WTC11 (cell line): ENCODE data around the gene POLR2A. TPM values are rescaled to one million over a fixed set of nuclear protein-coding genes. Genes with fewer than 3 reads are reported as not detected.

Experiments used
- ATAC-seq: fragments of 200-7000 bp; cut with Tn5 transposase; 2 replicates; pipeline ENCODE4 v1.10.0; 2021; ENCODE audit warnings: mild to moderate bottlenecking, moderate library complexity
- CTCF ChIA-PET: fragments of 300-600 bp; sonication (Branson Sonifier 250); formaldehyde crosslinking; loops from one replicate; lab custom pipeline; 2021; ENCODE audit warnings: antibody characterized with exemption; lab: Charles Lee
- POLR2A ChIA-PET: fragments of 350-600 bp; sonication (Branson Sonifier 250); formaldehyde crosslinking; loops from one replicate; lab custom pipeline; 2021; ENCODE audit warnings: antibody characterized with exemption; lab: Charles Lee
- DNase-seq: peaks from one replicate; pipeline ENCODE4 v3.0.0; 2021; ENCODE audit warnings: low spot score
- H3K27ac Mint-ChIP-seq: 2 replicates; pipeline ENCODE4 v1.8.0; 2021; ENCODE audit warnings: mixed read lengths
- H3K27me3 Mint-ChIP-seq: 2 replicates; pipeline ENCODE4 v1.8.0; 2021; ENCODE audit warnings: low read depth, mild to moderate bottlenecking, moderate library complexity, mixed read lengths
- H3K36me3 Mint-ChIP-seq: 2 replicates; pipeline ENCODE4 v1.8.0; 2021; ENCODE audit warnings: mixed read lengths
- H3K4me1 Mint-ChIP-seq: 2 replicates; pipeline ENCODE4 v1.8.0; 2022; ENCODE audit warnings: mixed read lengths
- H3K4me3 Mint-ChIP-seq: 2 replicates; pipeline ENCODE4 v1.8.0; 2021; ENCODE audit warnings: mild to moderate bottlenecking, moderate library complexity, mixed read lengths
- H3K9me3 Mint-ChIP-seq: 2 replicates; pipeline ENCODE4 v1.8.0; 2021; ENCODE audit warnings: mixed read lengths
- CBFB ChIP-seq: sonication (generic); formaldehyde crosslinking; IDR thresholded peaks from 2 replicates; pipeline ENCODE4 v1.8.1; 2022; ENCODE audit warnings: mild to moderate bottlenecking, low read depth, missing genetic modification reagents
- ELF4 ChIP-seq: sonication (generic); formaldehyde crosslinking; IDR thresholded peaks from 2 replicates; pipeline ENCODE4 v1.8.1; 2022; ENCODE audit warnings: low read depth, mild to moderate bottlenecking, moderate library complexity, missing genetic modification reagents
- FOXJ3 ChIP-seq: sonication (generic); formaldehyde crosslinking; IDR thresholded peaks from 2 replicates; pipeline ENCODE4 v1.9.0; 2021; ENCODE audit warnings: missing genetic modification reagents, mild to moderate bottlenecking, borderline replicate concordance
- FOXP1 ChIP-seq: sonication (generic); formaldehyde crosslinking; IDR thresholded peaks from 2 replicates; pipeline ENCODE4 v1.8.0; 2022; ENCODE audit warnings: missing genetic modification reagents, mild to moderate bottlenecking, moderate library complexity, borderline replicate concordance
- GRHL2 ChIP-seq: fragments of 250-450 bp; sonication (Bioruptor Pico); IDR thresholded peaks from 2 replicates; pipeline ENCODE4 v1.8.0; 2022; ENCODE audit warnings: mild to moderate bottlenecking, moderate library complexity; ENCODE audit not compliant: insufficient replicate concordance, severe bottlenecking
- IRF2 ChIP-seq: sonication (generic); formaldehyde crosslinking; IDR thresholded peaks from 2 replicates; pipeline ENCODE4 v1.8.0; 2022; ENCODE audit warnings: low read depth, missing genetic modification reagents, borderline replicate concordance
- NFE2L1 ChIP-seq: sonication (generic); formaldehyde crosslinking; IDR thresholded peaks from 2 replicates; pipeline ENCODE4 v1.8.1; 2023; ENCODE audit warnings: missing genetic modification reagents
- SMAD3 ChIP-seq: sonication (generic); formaldehyde crosslinking; IDR thresholded peaks from 2 replicates; pipeline ENCODE4 v1.8.0; 2022; ENCODE audit warnings: missing genetic modification reagents, mild to moderate bottlenecking, borderline replicate concordance
- SP1 ChIP-seq: sonication (generic); formaldehyde crosslinking; conservative IDR thresholded peaks from 2 replicates; pipeline ENCODE4 v1.8.1; 2022; ENCODE audit warnings: missing genetic modification reagents
- TEAD4 ChIP-seq: sonication (generic); formaldehyde crosslinking; IDR thresholded peaks from 2 replicates; pipeline ENCODE4 v1.8.0; 2022; ENCODE audit warnings: mild to moderate bottlenecking, missing genetic modification reagents
- ZNF138 ChIP-seq: sonication (generic); formaldehyde crosslinking; conservative IDR thresholded peaks from 2 replicates; pipeline ENCODE4 v1.8.1; 2022; ENCODE audit warnings: mild to moderate bottlenecking, moderate library complexity, missing genetic modification reagents
- ZNF317 ChIP-seq: sonication (generic); formaldehyde crosslinking; IDR thresholded peaks from 2 replicates; pipeline ENCODE4 v1.8.1; 2023; ENCODE audit warnings: low read depth, mild to moderate bottlenecking, moderate library complexity, missing genetic modification reagents, borderline replicate concordance
- ZNF423 ChIP-seq: fragments of 250-450 bp; sonication (Bioruptor Pico); IDR thresholded peaks from 2 replicates; pipeline ENCODE4 v2.1.2; 2022; ENCODE audit warnings: mild to moderate bottlenecking, moderate library complexity
- total RNA-seq: library from RNA; stranded (reverse); gene quantifications from 3 replicates; pipeline ENCODE4 v1.2.3, GENCODE V29; 2021
- TF ChIP-seq, protein P1 (sequence below): sonication (generic); formaldehyde crosslinking; IDR thresholded peaks from 2 replicates; pipeline ENCODE4 v1.8.0; 2022; ENCODE audit warnings: mild to moderate bottlenecking, missing genetic modification reagents
- TF ChIP-seq, protein P2 (sequence below): sonication (generic); formaldehyde crosslinking; IDR thresholded peaks from 2 replicates; pipeline ENCODE4 v1.8.0; 2022; ENCODE audit warnings: mild to moderate bottlenecking, missing genetic modification reagents
- TF ChIP-seq, protein P3 (sequence below): sonication (generic); formaldehyde crosslinking; IDR thresholded peaks from 2 replicates; pipeline ENCODE4 v1.8.0; 2023; ENCODE audit warnings: mild to moderate bottlenecking, missing genetic modification reagents
- TF ChIP-seq, protein P4 (sequence below): sonication (generic); formaldehyde crosslinking; IDR thresholded peaks from 2 replicates; pipeline ENCODE4 v1.8.0; 2022; ENCODE audit warnings: mild to moderate bottlenecking, missing genetic modification reagents

POLR2A gene
- total RNA-seq, 1 experiment from 2014 or later: 170 TPM

GRCh38 chr17:7528842-7529241 lies 44.7 kb downstream of the POLR2A start:
- POLR2A ChIA-PET: no interaction called here
- Mint-ChIP-seq H3K27me3 (peaks cover 29% of the 10 kb centered on the region), H3K36me3 (peaks cover 26% of the 10 kb centered on the region), H3K4me3 (no peak overlapping the region), H3K4me1 (no peaks in the 10 kb centered on the region), H3K27ac (no peak overlapping the region), H3K9me3 (peaks cover 48% of the 10 kb centered on the region)
- CTCF ChIA-PET: no interaction called here
- no peak for ATAC-seq
- TF ChIP-seq ZNF317 (CRISPR knock-in tag) (no peak), GRHL2 (CRISPR knock-in tag) (no peak)
- TF ChIP-seq, protein P1, sequence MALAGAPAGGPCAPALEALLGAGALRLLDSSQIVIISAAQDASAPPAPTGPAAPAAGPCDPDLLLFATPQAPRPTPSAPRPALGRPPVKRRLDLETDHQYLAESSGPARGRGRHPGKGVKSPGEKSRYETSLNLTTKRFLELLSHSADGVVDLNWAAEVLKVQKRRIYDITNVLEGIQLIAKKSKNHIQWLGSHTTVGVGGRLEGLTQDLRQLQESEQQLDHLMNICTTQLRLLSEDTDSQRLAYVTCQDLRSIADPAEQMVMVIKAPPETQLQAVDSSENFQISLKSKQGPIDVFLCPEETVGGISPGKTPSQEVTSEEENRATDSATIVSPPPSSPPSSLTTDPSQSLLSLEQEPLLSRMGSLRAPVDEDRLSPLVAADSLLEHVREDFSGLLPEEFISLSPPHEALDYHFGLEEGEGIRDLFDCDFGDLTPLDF (CRISPR knock-in tag): no peak
- DNase-seq: no peak

GRCh38 chr17:7530023-7530900 lies 46.1 kb downstream of the POLR2A start:
- TF ChIP-seq, protein P2, sequence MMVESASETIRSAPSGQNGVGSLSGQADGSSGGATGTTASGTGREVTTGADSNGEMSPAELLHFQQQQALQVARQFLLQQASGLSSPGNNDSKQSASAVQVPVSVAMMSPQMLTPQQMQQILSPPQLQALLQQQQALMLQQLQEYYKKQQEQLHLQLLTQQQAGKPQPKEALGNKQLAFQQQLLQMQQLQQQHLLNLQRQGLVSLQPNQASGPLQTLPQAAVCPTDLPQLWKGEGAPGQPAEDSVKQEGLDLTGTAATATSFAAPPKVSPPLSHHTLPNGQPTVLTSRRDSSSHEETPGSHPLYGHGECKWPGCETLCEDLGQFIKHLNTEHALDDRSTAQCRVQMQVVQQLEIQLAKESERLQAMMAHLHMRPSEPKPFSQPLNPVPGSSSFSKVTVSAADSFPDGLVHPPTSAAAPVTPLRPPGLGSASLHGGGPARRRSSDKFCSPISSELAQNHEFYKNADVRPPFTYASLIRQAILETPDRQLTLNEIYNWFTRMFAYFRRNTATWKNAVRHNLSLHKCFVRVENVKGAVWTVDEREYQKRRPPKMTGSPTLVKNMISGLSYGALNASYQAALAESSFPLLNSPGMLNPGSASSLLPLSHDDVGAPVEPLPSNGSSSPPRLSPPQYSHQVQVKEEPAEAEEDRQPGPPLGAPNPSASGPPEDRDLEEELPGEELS (CRISPR knock-in tag): no peak
- TF ChIP-seq ZNF423 (CRISPR knock-in tag): no peak
- TF ChIP-seq IRF2 (CRISPR knock-in tag): no peak
- no peak for TF ChIP-seq ELF4
- TF ChIP-seq ZNF138 (CRISPR knock-in tag): no peak
- no peak for TF ChIP-seq CBFB (CRISPR knock-in tag)
- no peak for TF ChIP-seq NFE2L1 (CRISPR knock-in tag)
- TF ChIP-seq, protein P3, sequence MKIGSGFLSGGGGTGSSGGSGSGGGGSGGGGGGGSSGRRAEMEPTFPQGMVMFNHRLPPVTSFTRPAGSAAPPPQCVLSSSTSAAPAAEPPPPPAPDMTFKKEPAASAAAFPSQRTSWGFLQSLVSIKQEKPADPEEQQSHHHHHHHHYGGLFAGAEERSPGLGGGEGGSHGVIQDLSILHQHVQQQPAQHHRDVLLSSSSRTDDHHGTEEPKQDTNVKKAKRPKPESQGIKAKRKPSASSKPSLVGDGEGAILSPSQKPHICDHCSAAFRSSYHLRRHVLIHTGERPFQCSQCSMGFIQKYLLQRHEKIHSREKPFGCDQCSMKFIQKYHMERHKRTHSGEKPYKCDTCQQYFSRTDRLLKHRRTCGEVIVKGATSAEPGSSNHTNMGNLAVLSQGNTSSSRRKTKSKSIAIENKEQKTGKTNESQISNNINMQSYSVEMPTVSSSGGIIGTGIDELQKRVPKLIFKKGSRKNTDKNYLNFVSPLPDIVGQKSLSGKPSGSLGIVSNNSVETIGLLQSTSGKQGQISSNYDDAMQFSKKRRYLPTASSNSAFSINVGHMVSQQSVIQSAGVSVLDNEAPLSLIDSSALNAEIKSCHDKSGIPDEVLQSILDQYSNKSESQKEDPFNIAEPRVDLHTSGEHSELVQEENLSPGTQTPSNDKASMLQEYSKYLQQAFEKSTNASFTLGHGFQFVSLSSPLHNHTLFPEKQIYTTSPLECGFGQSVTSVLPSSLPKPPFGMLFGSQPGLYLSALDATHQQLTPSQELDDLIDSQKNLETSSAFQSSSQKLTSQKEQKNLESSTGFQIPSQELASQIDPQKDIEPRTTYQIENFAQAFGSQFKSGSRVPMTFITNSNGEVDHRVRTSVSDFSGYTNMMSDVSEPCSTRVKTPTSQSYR (CRISPR knock-in tag): no peak
- TF ChIP-seq, protein P4, sequence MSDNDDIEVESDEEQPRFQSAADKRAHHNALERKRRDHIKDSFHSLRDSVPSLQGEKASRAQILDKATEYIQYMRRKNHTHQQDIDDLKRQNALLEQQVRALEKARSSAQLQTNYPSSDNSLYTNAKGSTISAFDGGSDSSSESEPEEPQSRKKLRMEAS (CRISPR knock-in tag): no peak
- TF ChIP-seq SP1 (CRISPR knock-in tag): no peak
- TF ChIP-seq SMAD3 (CRISPR knock-in tag): no peak
- no peak for TF ChIP-seq GRHL2 (CRISPR knock-in tag)
- no peak for TF ChIP-seq FOXP1 (CRISPR knock-in tag)
- TF ChIP-seq FOXJ3 (CRISPR knock-in tag): no peak
- TF ChIP-seq TEAD4 (CRISPR knock-in tag): no peak
- Mint-ChIP-seq H3K27me3 (peaks cover 31% of the 10 kb centered on the region), H3K4me1 (no peaks in the 10 kb centered on the region), H3K4me3 (no peak overlapping the region), H3K27ac (no peak overlapping the region), H3K36me3 (peaks cover 26% of the 10 kb centered on the region), H3K9me3 (peaks cover 50% of the 10 kb centered on the region)
- ATAC-seq: no peak
- POLR2A ChIA-PET: no interaction called here
- CTCF ChIA-PET: no interaction called here
- DNase-seq: no peak
